HepG2 (cell line): ENCODE results near the gene PKLR. TPM values are rescaled to one million over a fixed set of nuclear protein-coding genes. Genes with fewer than 3 reads are reported as not detected.
A peak's percentile ranks its signal among the peaks of the same experiment; 100 is the strongest.

Source experiments
- ATAC-seq: fragments of 200-7000 bp; cut with Tn5 transposase; 3 replicates; pipeline ENCODE4 v1.9.1; 2020; ENCODE audit warnings: mild to moderate bottlenecking, moderate library complexity
- BruUV-seq: library from RNA; stranded (reverse); fragments of 400-500 nt; replicated peaks from 2 replicates; lab custom pipeline; 2021; lab: Mats Ljungman, UMichigan
- CTCF ChIA-PET: fragments of 300-600 bp; formaldehyde crosslinking; extraction: SDS; loops from one replicate; lab custom pipeline; 2021; ENCODE audit warnings: low total read pairs, inconsistent platforms, low intra/inter-chr PET ratio; lab: Yijun Ruan, JAX
- POLR2A ChIA-PET: fragments of 350-600 bp; sonication (Branson Sonifier 250); formaldehyde crosslinking; loops from one replicate; lab custom pipeline; 2020; ENCODE audit warnings: antibody characterized with exemption, inconsistent platforms; lab: Yijun Ruan, JAX
- DNase-seq: peaks from one replicate; pipeline ENCODE4 v3.0.0-alpha.2; 2015; ENCODE audit warnings: low spot score
- FAIRE-seq: peaks from 3 replicates; lab custom pipeline; 2011; peaks lifted over from hg19 to GRCh38; lab: Jason Lieb, UNC
- H2AFZ ChIP-seq: one replicate; pipeline ENCODE4 v1.6.1; 2011; ENCODE audit warnings: low read length, inconsistent platforms
- H3K27ac ChIP-seq: fragments of 300-600 bp; 3 replicates; pipeline ENCODE4 v1.8.0; 2011; ENCODE audit warnings: mixed run types, mild to moderate bottlenecking, mixed read lengths, low read length, inconsistent platforms; ENCODE audit not compliant: insufficient read depth; ENCODE audit errors: extremely low read length
- H3K27me3 ChIP-seq, 2 experiments: fragments of 200-600 bp in 1 of 2; 2 replicates in 1 of 2; 3 replicates in 1 of 2; pipeline versions ENCODE4 v1.6.0 to v1.8.0; 2011; ENCODE audit warnings: low read length in 2 of 2, mild to moderate bottlenecking in 2 of 2, moderate library complexity in 2 of 2, inconsistent platforms in 1 of 2; ENCODE audit not compliant: insufficient read depth in 2 of 2, control insufficient read depth in 1 of 2
- H3K36me3 ChIP-seq, 2 experiments: fragments of 200-600 bp in 1 of 2; replicated peaks in 1 of 2; 2 replicates in 1 of 2; 3 replicates in 1 of 2; pipeline versions ENCODE4 v1.5.1 to v1.8.0; 2011; ENCODE audit warnings: low read length in 2 of 2, inconsistent platforms in 1 of 2; ENCODE audit not compliant: insufficient read depth in 2 of 2, control insufficient read depth in 1 of 2
- H3K4me1 ChIP-seq: 2 replicates; pipeline ENCODE4 v1.5.1; 2012; ENCODE audit warnings: low read length, inconsistent platforms; ENCODE audit not compliant: insufficient read depth
- H3K4me2 ChIP-seq: 2 replicates; pipeline ENCODE4 v1.6.0; 2011; ENCODE audit warnings: low read depth, low read length, inconsistent platforms
- H3K4me3 ChIP-seq, 3 experiments: fragments of 200-600 bp in 1 of 3; sonication (generic), shearing (Covaris generic) in 1 of 3; replicated peaks in 1 of 3; 2 replicates each; pipeline ENCODE4 v1.5.1; 2011 to 2016; ENCODE audit warnings: low read length in 3 of 3, inconsistent platforms in 2 of 3, low read depth in 2 of 3, mild to moderate bottlenecking in 2 of 3, control low read depth in 1 of 3, mixed read lengths in 1 of 3; ENCODE audit not compliant: insufficient read depth in 1 of 3
- H3K79me2 ChIP-seq: one replicate; pipeline ENCODE4 v1.6.1; 2011; ENCODE audit warnings: low read length, inconsistent platforms; ENCODE audit not compliant: insufficient read depth
- H3K9ac ChIP-seq: 2 replicates; pipeline ENCODE4 v1.6.0; 2011; ENCODE audit warnings: mild to moderate bottlenecking, low read depth, low read length, inconsistent platforms; ENCODE audit not compliant: insufficient read depth
- H3K9me3 ChIP-seq: 2 replicates; pipeline ENCODE4 v1.5.1; 2012; ENCODE audit warnings: mild to moderate bottlenecking, low read length
- H4K20me1 ChIP-seq: 2 replicates; pipeline ENCODE4 v1.6.0; 2011; ENCODE audit warnings: inconsistent platforms, mild to moderate bottlenecking, low read length, moderate library complexity; ENCODE audit not compliant: insufficient read depth
- EP300 ChIP-seq, 3 experiments: sonication (generic) in 1 of 3; formaldehyde crosslinking in 1 of 3; IDR thresholded peaks; 2 replicates each; pipeline versions ENCODE4 v1.5.1 to v1.6.1; 2011 to 2020; ENCODE audit warnings: low read depth in 2 of 3, low read length in 2 of 3, borderline replicate concordance in 1 of 3, improper control_type of control experiment in 1 of 3, mild to moderate bottlenecking in 1 of 3, missing genetic modification reagents in 1 of 3, moderate library complexity in 1 of 3
- HDAC2 ChIP-seq: sonication (generic); formaldehyde crosslinking; IDR thresholded peaks from 2 replicates; pipeline ENCODE4 v1.4.0; 2020; ENCODE audit warnings: missing genetic modification reagents
- HNRNPK ChIP-seq: fragments of 200-400 bp; formaldehyde crosslinking; IDR thresholded peaks from 2 replicates; pipeline ENCODE4 v1.6.1; 2018; ENCODE audit warnings: low read length, low read depth, moderate library complexity, mild to moderate bottlenecking; ENCODE audit not compliant: poor library complexity, severe bottlenecking
- ZBTB3 ChIP-seq: sonication (generic); formaldehyde crosslinking; IDR thresholded peaks from 2 replicates; pipeline ENCODE4 v1.4.0; 2020; ENCODE audit warnings: low read depth, mild to moderate bottlenecking, moderate library complexity, missing genetic modification reagents, borderline replicate concordance
- ZNF543 ChIP-seq: sonication (generic); formaldehyde crosslinking; IDR thresholded peaks from 2 replicates; pipeline ENCODE4 v1.4.0; 2020; ENCODE audit warnings: mild to moderate bottlenecking, missing genetic modification reagents
- ZNF629 ChIP-seq: sonication (generic); formaldehyde crosslinking; conservative IDR thresholded peaks from 2 replicates; pipeline ENCODE4 v1.5.0; 2020; ENCODE audit warnings: missing genetic modification reagents
- ZNF704 ChIP-seq: sonication (generic); formaldehyde crosslinking; IDR thresholded peaks from 2 replicates; pipeline ENCODE4 v1.8.1; 2023; ENCODE audit warnings: mild to moderate bottlenecking, inconsistent platforms, moderate library complexity, missing genetic modification reagents, borderline replicate concordance
- WGBS: methylation state at CpG from one replicate; pipeline ENCODE4 v1.1.6; 2017; ENCODE audit warnings: low lambda C conversion rate; 5-methylcytosine and 5-hydroxymethylcytosine counted together
- in situ Hi-C: cut with HindIII; loops from 2 replicates; pipeline ENCODE4 v1.10.0; 2017; ENCODE audit warnings: low pct_unique_long_range_greater_than_20kb; ENCODE audit not compliant: extremely low pct_ligation_motif_present
- intact Hi-C: fragments of 100-400 bp; cut with micrococcal nuclease; formaldehyde crosslinking; loops from one replicate; pipeline ENCODE4 v1.10.0; 2022; ENCODE audit not compliant: unreplicated experiment
- polyA plus RNA-seq, 8 experiments: library from polyadenylated mRNA; depleted of rRNA in 3 of 8; stranded (reverse) in 7 of 8; unstranded in 1 of 8; fragments of >200 nt; fragmentation: Illumina TruSeq in 4 of 8; extraction: Trizol in 4 of 8; gene quantifications; 2 replicates each; pipeline versions ENCODE4 v1.2.1 to v1.2.3, GENCODE V29; 2011 to 2016; ENCODE audit warnings: low read depth in 4 of 8, missing spikeins in 1 of 8, mixed read lengths in 1 of 8; ENCODE audit not compliant: insufficient read depth in 1 of 8
- total RNA-seq, 5 experiments: library from RNA; depleted of rRNA; stranded (reverse); fragments of >200 nt; fragmentation: Illumina TruSeq; extraction: Trizol; gene quantifications; 2 replicates each; pipeline ENCODE4 v1.2.3, GENCODE V29; 2016; ENCODE audit warnings: low read depth in 1 of 5

The PKLR gene
- total and polyA plus RNA-seq, 2 of the 13 experiments (the other 11 are each of a cell fraction or from before 2014, with no cell fraction given), result 10.3 to 29.3 TPM

DNA sequence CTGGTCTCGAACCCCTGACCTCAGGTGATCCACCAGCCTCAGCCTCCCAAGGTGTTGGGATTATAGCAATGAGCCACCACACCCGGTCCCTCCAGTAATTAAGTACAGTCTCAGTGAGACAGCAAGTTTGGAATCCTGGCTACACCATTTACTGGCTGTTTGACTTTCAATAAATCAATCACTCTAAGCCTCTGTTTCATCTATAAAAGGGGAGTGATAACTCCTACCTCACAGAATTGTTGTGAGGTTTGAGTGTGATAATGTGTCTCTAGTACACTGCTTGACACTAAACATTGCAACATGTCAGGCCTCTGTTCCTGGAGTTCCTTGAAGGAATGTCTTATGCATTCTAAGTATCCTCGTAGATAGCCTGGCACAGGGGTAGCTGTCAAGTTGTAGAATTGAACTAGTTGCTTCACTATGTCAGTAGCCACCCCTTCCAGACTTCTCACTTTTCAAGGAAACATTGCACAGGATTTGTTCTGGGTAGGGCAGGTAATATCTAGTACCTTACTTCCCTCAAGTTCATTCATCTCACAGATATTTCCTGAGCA is 58.4 kb downstream of the PKLR start:
- no TSS peak for BruUV-seq
- Histone ChIP-seq H3K9ac (no peak overlapping the region), H3K79me2 (no peaks in the 10 kb centered on the region), H3K4me2 (no peak overlapping the region), H4K20me1 (no peaks in the 10 kb centered on the region)
- no peak for ATAC-seq
- in situ Hi-C loops, result loop anchor here (10.0 kb wide), 1 partner anchor 352 kb away; no protein-coding TSS in a partner anchor
- no peak for TF ChIP-seq ZNF704 (CRISPR knock-in tag)
- TF ChIP-seq, all 625 proteins: peak for 0
- Histone ChIP-seq H3K9me3 (no peaks in the 10 kb centered on the region), H3K4me3 (no peak overlapping the region), H3K36me3 (peaks cover 3 to 7% of the 10 kb centered on the region in 2 experiments; a peak in 2 of 5 replicates), H3K27ac (no peak overlapping the region), H2AFZ (no peak overlapping the region), H3K4me1 (peaks cover 15% of the 10 kb centered on the region), H3K27me3 (no peaks in the 10 kb centered on the region)
- CTCF ChIA-PET, result no interaction called here
- intact Hi-C loops, result no loop called here
- no peak for DNase-seq
- POLR2A ChIA-PET, result no interaction called here
- FAIRE-seq, result no peak
- WGBS, result 60% methylated on average over 3 of the region's 3 CpGs

GRCh38 chr1:155241841-155242264 is 59.4 kb downstream of the PKLR start:
- intact Hi-C loops (no loop called here), in situ Hi-C loops (loop anchor here (10.0 kb wide), 1 partner anchor 353 kb away; no protein-coding TSS in a partner anchor)
- POLR2A ChIA-PET, result interaction anchor here (0.6 to 1.9 kb wide), 4 partner anchors 10 to 337 kb away, joined by 3 to 8 read pairs (median 6); partner anchors contain the start of gene CLK2
- ATAC-seq (no peak), FAIRE-seq (no peak), DNase-seq (no peak)
- peak overlapping the region; percentile 97 for H2AFZ ChIP-seq
- no peak overlapping the region for H3K27ac ChIP-seq
- no peak overlapping the region for H3K4me3 ChIP-seq
- H3K9me3 ChIP-seq, result no peaks in the 10 kb centered on the region
- H3K4me1 ChIP-seq, result peaks cover 15% of the 10 kb centered on the region
- H3K4me2 ChIP-seq, result peak overlapping the region; percentile 73
- H3K27me3 ChIP-seq, result no peaks in the 10 kb centered on the region
- BruUV-seq, result no TSS peak
- 97% methylated on average over 3 of the region's 4 CpGs for WGBS
- no peaks in the 10 kb centered on the region for H3K79me2 ChIP-seq
- H4K20me1 ChIP-seq, result no peaks in the 10 kb centered on the region
- CTCF ChIA-PET, result interaction anchor here (1.2 kb wide), 1 partner anchor 9 kb away, joined by 3 read pairs; no protein-coding TSS in a partner anchor
- no peak overlapping the region for H3K9ac ChIP-seq
- TF ChIP-seq HDAC2 (CRISPR knock-in tag) (no peak), HNRNPK (no peak), ZNF543 (CRISPR knock-in tag) (no peak), ZNF629 (CRISPR knock-in tag) (peak; percentile 67), ZBTB3 (CRISPR knock-in tag) (no peak), EP300 (IDR thresholded peaks at IDR 0.05; ENCODE audit: low read depth in 2 of 2, low read length in 2 of 2) (no peak), EP300 (CRISPR knock-in tag; IDR thresholded peaks at IDR 0.05; ENCODE audit: borderline replicate concordance) (no peak)
- H3K36me3 ChIP-seq, result peaks cover 2 to 3% of the 10 kb centered on the region in 2 experiments; a peak in 1 of 5 replicates
